RWPE1 (cell line): Measurements from ENCODE around the gene SNRNP40.

Source experiments
- CTCF ChIA-PET: fragments of 350-600 bp; sonication (Branson Sonifier 250); formaldehyde crosslinking; extraction: SDS; loops from one replicate; lab custom pipeline; 2021; lab: Yijun Ruan, JAX
- POLR2A ChIA-PET: fragments of 400-600 bp; formaldehyde crosslinking; extraction: SDS; loops from one replicate; lab custom pipeline; 2020; ENCODE audit warnings: antibody characterized with exemption; ENCODE audit not compliant: low non-redundant PET; lab: Yijun Ruan, JAX
- DNase-seq: peaks from one replicate; pipeline ENCODE4 v3.0.0; 2012; ENCODE audit warnings: low spot score
- H3K27ac ChIP-seq: fragments of 450-650 bp; 2 replicates; pipeline ENCODE4 v1.5.1; 2017
- TF ChIP-seq, protein P1 (sequence below): fragments of 450-650 bp; conservative IDR thresholded peaks from 2 replicates; pipeline ENCODE4 v1.5.1; 2017; ENCODE audit warnings: low read depth, mild to moderate bottlenecking

The SNRNP40 gene

DNA sequence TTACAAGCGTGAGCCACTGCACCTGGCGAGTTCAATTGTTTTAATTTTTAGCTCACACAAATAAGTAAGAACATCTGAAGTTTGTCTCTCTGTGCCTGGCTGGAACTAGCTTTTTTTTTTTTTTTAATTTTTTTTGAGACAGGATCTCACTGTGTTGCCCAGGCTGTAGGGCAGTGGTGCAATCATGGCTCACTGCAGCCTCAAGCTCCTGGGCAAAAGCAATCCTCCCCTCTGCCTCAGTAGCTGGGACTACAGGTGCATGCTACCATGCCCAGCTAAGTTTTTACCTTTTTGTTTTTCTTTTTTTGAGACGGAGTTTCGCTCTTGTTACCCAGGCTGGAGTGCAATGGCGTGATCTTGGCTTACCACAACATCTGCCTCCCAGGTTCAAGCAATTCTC lies 64.8 kb downstream of the SNRNP40 start:
- H3K27ac ChIP-seq: no peak overlapping the region
- CTCF ChIA-PET: no interaction called here
- POLR2A ChIA-PET: no interaction called here
- no peak for DNase-seq
- TF ChIP-seq, protein P1, sequence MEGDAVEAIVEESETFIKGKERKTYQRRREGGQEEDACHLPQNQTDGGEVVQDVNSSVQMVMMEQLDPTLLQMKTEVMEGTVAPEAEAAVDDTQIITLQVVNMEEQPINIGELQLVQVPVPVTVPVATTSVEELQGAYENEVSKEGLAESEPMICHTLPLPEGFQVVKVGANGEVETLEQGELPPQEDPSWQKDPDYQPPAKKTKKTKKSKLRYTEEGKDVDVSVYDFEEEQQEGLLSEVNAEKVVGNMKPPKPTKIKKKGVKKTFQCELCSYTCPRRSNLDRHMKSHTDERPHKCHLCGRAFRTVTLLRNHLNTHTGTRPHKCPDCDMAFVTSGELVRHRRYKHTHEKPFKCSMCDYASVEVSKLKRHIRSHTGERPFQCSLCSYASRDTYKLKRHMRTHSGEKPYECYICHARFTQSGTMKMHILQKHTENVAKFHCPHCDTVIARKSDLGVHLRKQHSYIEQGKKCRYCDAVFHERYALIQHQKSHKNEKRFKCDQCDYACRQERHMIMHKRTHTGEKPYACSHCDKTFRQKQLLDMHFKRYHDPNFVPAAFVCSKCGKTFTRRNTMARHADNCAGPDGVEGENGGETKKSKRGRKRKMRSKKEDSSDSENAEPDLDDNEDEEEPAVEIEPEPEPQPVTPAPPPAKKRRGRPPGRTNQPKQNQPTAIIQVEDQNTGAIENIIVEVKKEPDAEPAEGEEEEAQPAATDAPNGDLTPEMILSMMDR: no peak

DNA sequence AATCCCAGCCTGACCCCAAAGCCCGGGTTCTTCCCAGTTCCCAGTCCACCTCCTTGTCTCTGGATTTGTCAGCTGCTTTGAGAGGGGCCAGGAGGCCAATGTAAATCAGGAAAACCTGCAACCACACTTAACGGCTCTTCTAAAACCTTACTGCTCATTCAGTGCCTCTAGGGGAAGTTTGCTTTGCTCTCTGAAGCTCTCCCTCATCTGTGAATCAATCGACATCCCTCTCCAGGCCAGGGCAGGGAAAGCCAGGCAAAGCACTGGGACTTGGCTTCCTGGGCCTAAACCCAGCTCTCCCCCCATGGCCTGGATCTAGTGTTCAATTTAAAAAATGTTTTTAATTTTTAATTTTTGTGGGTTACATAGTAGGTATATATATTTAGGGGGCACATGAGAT lies 66.2 kb downstream of the SNRNP40 start:
- H3K27ac ChIP-seq: no peak overlapping the region
- TF ChIP-seq, protein P1: no peak
- DNase-seq: no peak
- ChIA-PET CTCF (no interaction called here), POLR2A (no interaction called here)

DNA sequence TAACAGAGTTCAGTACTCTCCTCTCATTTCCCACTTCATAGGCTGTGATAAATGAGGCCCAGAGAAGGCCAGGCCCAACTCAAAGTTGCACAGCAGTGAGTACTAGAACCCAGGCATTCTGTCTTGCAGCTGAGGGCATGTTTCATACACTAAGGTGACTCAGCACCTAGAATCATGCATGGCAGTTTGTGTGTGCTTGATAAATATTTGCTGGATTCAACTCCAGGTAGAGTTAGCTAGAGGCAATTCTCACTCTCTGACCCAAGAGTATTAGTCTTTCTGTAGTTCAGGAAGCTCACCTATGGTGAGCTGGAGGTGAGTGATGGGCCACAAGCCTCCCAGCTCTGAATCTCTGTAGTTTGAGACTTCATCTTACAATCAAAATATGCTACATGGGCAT lies 67.6 kb downstream of the SNRNP40 start:
- CTCF ChIA-PET: interaction anchor here (1.7 kb wide), 1 partner anchor 45 kb away, joined by 5 read pairs; no protein-coding TSS in a partner anchor
- TF ChIP-seq, protein P1: no peak
- POLR2A ChIA-PET: no interaction called here
- no peak for DNase-seq
- H3K27ac ChIP-seq: no peak overlapping the region

DNA sequence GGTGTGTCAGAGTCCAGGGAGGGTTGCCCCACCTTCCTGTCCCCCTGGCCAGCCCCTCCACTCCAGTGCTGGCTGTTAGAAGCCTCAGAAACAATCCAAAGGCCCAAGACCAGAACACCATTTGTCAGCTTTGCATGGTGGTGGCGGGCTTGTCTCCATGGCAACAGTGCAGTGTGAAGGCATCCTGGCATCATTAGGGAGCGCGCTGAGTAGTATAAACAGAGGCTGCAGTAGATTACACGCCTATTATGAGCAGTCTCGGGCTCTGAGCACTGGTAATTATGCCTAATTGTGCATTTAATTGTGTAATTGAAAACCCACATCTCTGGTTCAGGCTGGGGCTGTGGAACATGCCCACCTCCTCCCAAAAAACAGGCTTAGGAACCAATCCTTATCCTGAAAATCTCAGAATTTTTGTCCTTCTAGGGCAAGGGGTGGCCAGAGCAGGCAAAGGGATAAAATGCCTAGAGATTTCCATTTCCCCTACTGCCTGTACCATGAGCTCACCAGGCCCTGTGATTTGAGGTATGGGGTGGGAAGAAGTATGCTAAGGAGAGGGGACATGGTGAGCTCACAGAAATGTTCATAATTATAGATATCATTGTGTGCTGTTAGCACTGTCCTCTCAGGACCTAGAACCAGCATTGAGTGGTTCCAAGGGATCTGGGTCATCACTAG lies 68.6 kb downstream of the SNRNP40 start:
- ChIA-PET CTCF (interaction anchor here (1.7 kb wide), 1 partner anchor 44 kb away, joined by 5 read pairs; no protein-coding TSS in a partner anchor), POLR2A (no interaction called here)
- no peak for DNase-seq
- H3K27ac ChIP-seq: no peak overlapping the region
- TF ChIP-seq, protein P1: no peak

DNA sequence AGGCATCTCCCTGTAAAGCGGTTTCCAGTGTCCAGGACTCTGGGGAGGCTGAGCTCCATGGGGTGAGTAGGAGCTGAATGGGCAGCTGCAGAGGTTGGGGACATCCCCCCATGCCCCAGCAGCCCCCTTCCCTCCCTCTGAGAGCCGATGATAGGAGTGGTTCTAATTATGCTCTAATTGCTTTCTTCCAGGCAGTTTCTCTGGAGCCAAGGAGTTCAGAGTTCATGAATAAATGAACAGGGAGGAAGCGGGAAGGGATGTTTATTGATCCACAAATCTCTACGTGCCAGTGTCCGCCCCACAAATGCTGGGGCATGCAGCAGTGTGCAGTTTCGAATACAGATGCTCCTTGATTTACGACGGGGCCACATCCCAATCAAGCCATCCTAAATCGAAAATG lies 72.5 kb downstream of the SNRNP40 start:
- ChIA-PET CTCF (interaction anchor here (0.5 kb wide), 1 partner anchor 103 kb away, joined by 3 read pairs; no protein-coding TSS in a partner anchor), POLR2A (no interaction called here)
- TF ChIP-seq, protein P1: no peak
- DNase-seq: no peak
- no peak overlapping the region for H3K27ac ChIP-seq

DNA sequence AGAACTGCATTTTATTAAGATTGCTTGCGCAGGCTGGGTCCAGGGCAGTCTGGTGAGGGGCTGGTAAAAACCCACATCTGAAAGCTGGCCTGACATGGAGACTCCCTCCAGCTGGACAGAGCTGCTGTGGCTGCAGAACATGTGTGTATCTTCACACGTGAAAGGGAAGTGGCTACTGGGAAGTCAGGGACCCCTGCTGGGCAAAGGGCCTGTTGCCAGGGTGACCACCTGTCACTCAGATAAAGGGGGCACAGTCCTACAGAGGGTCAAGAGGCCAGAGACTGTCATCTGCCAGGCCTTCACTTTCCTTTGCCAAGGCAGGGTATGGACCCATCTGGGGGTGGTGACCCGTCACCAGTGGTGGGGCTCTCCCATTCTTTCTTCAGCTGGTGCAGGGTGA lies 74.4 kb downstream of the SNRNP40 start:
- no peak for DNase-seq
- CTCF ChIA-PET: interaction anchor here (0.9 kb wide), 1 partner anchor 37 kb away, joined by 3 read pairs; no protein-coding TSS in a partner anchor
- POLR2A ChIA-PET: no interaction called here
- TF ChIP-seq, protein P1: no peak
- H3K27ac ChIP-seq: no peak overlapping the region
